GM18511 (cell line): Measurements from ENCODE around the gene SCG5.

Experiments
- ATAC-seq: cut with Tn5 transposase; IDR thresholded peaks from one replicate; pipeline ENCODE4 v1.9.1; 2021; ENCODE audit warnings: mild to moderate bottlenecking, moderate library complexity; ENCODE audit not compliant: unreplicated experiment

SCG5 gene

GRCh38 chr15:32657941-32658340 lies 16.4 kb downstream of the SCG5 start:
- no peak for ATAC-seq

GRCh38 chr15:32659340-32660155 lies 18.0 kb downstream of the SCG5 start:
- ATAC-seq, result no peak

GRCh38 chr15:32663671-32664070 lies 22.2 kb downstream of the SCG5 start:
- no peak for ATAC-seq

GRCh38 chr15:32664796-32665195 lies 23.3 kb downstream of the SCG5 start:
- ATAC-seq, result no peak

- no peak for ATAC-seq
These were observed 25.8 kb downstream of the SCG5 start for GRCh38 chr15:32667321-32667720.

GRCh38 chr15:32668942-32669341 lies 27.4 kb downstream of the SCG5 start:
- no peak for ATAC-seq

GRCh38 chr15:32669896-32670611 lies 28.5 kb downstream of the SCG5 start:
- ATAC-seq, result no peak

GRCh38 chr15:32670623-32671022 lies 29.1 kb downstream of the SCG5 start:
- ATAC-seq, result no peak

GRCh38 chr15:32671339-32672325 lies 30.1 kb downstream of the SCG5 start:
- no peak for ATAC-seq

- ATAC-seq, result no peak
These were observed 33.2 kb downstream of the SCG5 start for GRCh38 chr15:32674681-32675080.

- no peak for ATAC-seq
These were observed 34.0 kb downstream of the SCG5 start for GRCh38 chr15:32675466-32675865.

GRCh38 chr15:32676169-32676568 lies 34.7 kb downstream of the SCG5 start:
- ATAC-seq, result no peak

- no peak for ATAC-seq
These were observed 35.8 kb downstream of the SCG5 start for GRCh38 chr15:32677238-32677750.

GRCh38 chr15:32679298-32679690 lies 37.8 kb downstream of the SCG5 start:
- no peak for ATAC-seq

- ATAC-seq, result no peak
These were observed 41.1 kb downstream of the SCG5 start for GRCh38 chr15:32682569-32682968.

- ATAC-seq, result no peak
These were observed 41.6 kb downstream of the SCG5 start for GRCh38 chr15:32682977-32683630.

GRCh38 chr15:32683906-32684584 lies 42.5 kb downstream of the SCG5 start:
- no peak for ATAC-seq

- no peak for ATAC-seq
These were observed 44.1 kb downstream of the SCG5 start for GRCh38 chr15:32685576-32685975.

GRCh38 chr15:32687556-32687955 lies 46.0 kb downstream of the SCG5 start:
- no peak for ATAC-seq

GRCh38 chr15:32688151-32688639 lies 46.7 kb downstream of the SCG5 start:
- ATAC-seq, result no peak
